ENCODE data around the gene HMGXB4.

DNA sequence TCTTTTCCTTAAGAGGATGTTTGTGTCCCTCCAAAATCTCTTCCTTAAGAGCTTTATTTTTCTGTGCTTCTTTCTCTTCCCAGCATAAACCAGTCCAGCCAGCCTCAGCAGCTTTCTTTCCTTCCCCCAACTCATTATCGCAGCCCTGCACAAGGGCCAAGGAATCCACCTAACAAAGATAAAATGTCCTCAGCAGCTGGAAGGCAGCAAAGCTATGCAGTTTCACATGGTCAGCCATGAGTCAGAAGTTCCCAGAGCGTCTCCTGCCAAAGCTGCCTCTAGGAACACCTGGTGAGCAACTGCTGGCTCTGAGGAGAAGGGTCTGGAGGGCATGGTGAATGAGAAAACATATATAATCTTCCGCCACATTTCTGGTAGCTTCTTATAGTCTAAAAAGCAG is 45.3 kb upstream of the HMGXB4 start:
- TF ChIP-seq GATAD2A (CRISPR knock-in tag; IDR thresholded peaks at IDR 0.05) (no peak), EP300 (IDR thresholded peaks at IDR 0.05; ENCODE audit: low read depth in 2 of 2, low read length in 2 of 2) (no peak), EP300 (CRISPR knock-in tag; IDR thresholded peaks at IDR 0.05; ENCODE audit: borderline replicate concordance) (no peak), EEA1 (CRISPR knock-in tag; IDR thresholded peaks at IDR 0.05; ENCODE audit: borderline replicate concordance) (no peak), SRY (CRISPR knock-in tag; IDR thresholded peaks at IDR 0.05) (no peak), KDM1A (CRISPR knock-in tag; IDR thresholded peaks at IDR 0.05) (no peak), ZNF33B (CRISPR knock-in tag; IDR thresholded peaks at IDR 0.05) (no peak), TAF1 (CRISPR knock-in tag; IDR thresholded peaks at IDR 0.05) (no peak)
- TF ChIP-seq, protein P1, sequence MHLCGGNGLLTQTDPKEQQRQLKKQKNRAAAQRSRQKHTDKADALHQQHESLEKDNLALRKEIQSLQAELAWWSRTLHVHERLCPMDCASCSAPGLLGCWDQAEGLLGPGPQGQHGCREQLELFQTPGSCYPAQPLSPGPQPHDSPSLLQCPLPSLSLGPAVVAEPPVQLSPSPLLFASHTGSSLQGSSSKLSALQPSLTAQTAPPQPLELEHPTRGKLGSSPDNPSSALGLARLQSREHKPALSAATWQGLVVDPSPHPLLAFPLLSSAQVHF (CRISPR knock-in tag; IDR thresholded peaks at IDR 0.05), result no peak
- TF ChIP-seq, protein P2, sequence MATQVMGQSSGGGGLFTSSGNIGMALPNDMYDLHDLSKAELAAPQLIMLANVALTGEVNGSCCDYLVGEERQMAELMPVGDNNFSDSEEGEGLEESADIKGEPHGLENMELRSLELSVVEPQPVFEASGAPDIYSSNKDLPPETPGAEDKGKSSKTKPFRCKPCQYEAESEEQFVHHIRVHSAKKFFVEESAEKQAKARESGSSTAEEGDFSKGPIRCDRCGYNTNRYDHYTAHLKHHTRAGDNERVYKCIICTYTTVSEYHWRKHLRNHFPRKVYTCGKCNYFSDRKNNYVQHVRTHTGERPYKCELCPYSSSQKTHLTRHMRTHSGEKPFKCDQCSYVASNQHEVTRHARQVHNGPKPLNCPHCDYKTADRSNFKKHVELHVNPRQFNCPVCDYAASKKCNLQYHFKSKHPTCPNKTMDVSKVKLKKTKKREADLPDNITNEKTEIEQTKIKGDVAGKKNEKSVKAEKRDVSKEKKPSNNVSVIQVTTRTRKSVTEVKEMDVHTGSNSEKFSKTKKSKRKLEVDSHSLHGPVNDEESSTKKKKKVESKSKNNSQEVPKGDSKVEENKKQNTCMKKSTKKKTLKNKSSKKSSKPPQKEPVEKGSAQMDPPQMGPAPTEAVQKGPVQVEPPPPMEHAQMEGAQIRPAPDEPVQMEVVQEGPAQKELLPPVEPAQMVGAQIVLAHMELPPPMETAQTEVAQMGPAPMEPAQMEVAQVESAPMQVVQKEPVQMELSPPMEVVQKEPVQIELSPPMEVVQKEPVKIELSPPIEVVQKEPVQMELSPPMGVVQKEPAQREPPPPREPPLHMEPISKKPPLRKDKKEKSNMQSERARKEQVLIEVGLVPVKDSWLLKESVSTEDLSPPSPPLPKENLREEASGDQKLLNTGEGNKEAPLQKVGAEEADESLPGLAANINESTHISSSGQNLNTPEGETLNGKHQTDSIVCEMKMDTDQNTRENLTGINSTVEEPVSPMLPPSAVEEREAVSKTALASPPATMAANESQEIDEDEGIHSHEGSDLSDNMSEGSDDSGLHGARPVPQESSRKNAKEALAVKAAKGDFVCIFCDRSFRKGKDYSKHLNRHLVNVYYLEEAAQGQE (IDR thresholded peaks at IDR 0.05; ENCODE audit: borderline replicate concordance in 1 of 2, low read depth in 1 of 2, low read length in 2 of 2), result no peak
- TF ChIP-seq, protein P3, sequence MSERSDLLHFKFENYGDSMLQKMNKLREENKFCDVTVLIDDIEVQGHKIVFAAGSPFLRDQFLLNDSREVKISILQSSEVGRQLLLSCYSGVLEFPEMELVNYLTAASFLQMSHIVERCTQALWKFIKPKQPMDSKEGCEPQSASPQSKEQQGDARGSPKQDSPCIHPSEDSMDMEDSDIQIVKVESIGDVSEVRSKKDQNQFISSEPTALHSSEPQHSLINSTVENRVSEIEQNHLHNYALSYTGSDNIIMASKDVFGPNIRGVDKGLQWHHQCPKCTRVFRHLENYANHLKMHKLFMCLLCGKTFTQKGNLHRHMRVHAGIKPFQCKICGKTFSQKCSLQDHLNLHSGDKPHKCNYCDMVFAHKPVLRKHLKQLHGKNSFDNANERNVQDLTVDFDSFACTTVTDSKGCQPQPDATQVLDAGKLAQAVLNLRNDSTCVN (CRISPR knock-in tag; IDR thresholded peaks at IDR 0.05; ENCODE audit: borderline replicate concordance), result no peak

Measured in HepG2 (cell line).